DMS53 (cell line): Measurements from ENCODE around the gene TMED10.
A peak's percentile ranks its signal among the peaks of the same experiment; 100 is the strongest.

Source experiments
- DNase-seq: peaks from one replicate; lab custom pipeline; 2025; lab: John Stamatoyannopoulos, UW

The TMED10 gene

GRCh38 chr14:75176142-75176820 is at the start of gene TMED10:
Gene TMED10 (minus strand): TSS chr14:75176612. CDS start chr14:75176579, 33 bp downstream.
- peak; percentile 94 for DNase-seq

GRCh38 chr14:75224561-75224960 is 48.1 kb upstream of the TMED10 start:
- DNase-seq, result no peak

DNA sequence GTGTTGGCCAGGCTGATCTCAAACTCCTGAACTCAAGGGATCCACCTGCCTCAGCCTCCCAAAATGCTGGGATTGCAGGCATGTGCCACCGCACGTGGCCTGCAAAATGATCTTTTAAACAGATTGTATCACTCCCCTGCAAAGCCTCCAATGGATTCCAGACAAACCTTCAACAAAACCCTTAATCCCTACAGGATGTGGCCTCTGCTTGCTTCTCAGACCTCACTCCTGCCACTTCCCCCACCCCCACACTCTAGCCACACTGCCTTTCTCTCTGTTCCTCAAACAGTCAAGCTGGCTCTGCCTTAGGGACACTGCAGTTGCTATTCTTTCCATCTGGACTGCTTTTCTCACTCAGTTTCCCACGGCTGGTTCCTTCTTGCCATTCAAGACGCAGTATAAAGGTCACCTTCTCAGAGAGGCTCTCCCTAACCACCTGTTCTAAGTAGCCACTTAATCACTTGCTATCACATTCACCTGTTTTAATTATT is 47.3 kb upstream of the TMED10 start:
- peak; percentile 63 for DNase-seq

DNA sequence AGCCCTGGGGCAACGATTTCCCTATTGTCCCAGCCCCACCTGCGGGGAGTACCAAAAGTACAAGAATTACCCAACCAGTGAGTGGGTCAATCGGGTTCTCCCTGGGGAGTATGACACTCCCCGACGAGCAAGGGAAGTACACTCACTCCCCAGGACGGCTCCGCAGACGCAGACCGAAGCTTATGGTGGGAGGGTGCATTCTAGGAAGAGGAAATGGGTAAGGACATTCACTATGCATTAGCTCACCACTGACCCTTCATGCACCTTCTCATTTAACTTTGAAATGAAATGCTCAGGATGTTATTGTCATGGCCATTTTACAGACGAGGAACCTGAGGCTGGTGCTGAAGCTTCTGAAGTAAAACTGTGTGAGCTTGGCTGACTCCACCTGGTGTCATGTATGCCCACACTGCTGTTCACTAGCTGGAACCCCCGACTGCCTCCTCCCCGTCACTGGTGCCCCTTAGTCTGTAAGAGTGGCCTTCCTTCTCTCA is 45.8 kb upstream of the TMED10 start:
- no peak for DNase-seq

- no peak for DNase-seq
Measured at GRCh38 chr14:75221797-75222196, 45.4 kb upstream of the TMED10 start.

DNA sequence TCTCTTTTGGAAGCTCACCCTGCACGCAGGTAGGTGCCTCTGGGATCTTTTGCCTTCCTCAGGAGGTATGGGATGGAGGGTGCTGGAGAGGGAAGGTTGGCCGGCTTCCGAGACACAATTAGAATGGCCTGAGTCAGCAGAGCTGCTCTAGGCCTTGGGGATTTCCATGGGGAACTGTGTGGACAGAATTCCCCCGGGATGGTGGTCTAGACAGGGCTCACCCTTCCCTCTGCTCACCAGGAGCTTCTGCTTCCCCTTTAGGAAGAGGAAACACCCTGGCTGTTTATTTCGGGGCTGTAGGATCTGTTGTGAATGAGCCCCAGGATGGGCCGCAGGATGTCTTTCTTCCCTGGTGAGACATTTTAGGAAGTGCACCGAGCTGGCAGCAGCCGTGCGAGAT is 43.7 kb upstream of the TMED10 start:
- DNase-seq, result no peak

- DNase-seq, result no peak
Measured at GRCh38 chr14:75217508-75218206, 41.2 kb upstream of the TMED10 start.

DNA sequence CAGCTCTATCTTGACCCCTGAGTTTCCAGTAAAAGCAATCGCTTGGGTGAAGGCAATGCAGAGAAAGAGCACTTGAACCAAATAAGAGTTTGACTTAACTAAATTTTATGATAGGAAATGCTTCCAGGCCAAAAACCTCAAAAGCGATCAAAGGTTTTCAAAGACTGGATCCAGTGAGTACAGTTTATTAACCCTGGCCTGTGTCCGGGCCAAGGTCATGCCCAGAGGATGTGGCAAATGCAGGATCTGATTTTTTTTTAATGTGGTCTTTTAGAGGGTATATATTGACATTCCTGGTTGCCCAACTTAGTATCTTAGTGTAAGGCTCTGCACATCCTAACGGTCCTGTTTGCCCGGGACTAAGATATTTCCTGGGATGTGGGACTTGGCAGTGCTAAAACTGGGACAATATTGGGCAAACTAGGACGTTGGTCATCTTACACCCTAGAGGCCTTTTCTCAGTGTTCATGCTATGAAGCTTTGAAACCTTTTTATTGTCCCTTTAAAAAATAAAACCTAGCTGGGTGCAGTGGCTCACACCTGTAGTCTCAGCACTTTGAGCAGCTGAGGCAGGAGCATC is 40.1 kb upstream of the TMED10 start:
- no peak for DNase-seq

DNA sequence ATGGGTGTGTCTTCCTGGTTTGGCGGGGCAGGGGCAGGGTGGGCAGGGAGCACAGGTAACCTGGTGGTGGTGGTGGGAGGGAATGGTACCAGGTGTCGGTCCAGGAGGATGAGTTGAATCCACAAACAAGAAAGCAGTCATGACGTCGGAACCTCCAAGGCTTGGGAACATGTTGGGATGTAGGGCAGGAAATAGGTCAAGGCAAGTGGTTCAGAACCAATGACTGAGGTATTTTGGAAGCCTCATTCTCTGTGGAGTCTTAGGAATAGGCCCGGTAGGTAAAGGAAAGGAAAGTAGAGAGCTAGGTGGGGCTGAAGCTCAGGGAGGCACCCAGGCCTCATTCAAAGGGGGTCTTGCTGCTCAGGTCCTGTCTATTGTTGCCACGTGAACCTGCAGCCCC is 39.1 kb upstream of the TMED10 start:
- DNase-seq, result no peak

DNA sequence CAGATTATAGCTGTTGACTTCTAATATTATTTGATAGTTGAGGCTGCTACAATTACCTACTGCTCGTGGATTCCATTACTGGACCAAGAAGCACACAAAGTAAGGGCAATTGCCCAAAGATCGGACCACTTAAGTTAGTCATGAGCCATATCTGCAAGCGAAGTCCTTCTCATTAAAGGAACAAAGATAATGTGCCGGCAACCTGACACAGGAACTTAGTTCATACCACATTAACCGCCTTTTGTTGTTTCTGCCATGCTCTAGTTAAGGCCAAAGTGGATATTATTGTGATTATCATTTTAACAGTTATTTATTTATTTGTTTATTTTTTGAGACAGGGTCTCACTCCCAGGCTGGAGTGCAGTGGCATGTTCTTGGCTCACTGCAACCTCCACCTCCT is 38.1 kb upstream of the TMED10 start:
- no peak for DNase-seq

GRCh38 chr14:75213172-75213571 is 36.8 kb upstream of the TMED10 start:
- DNase-seq, result no peak

GRCh38 chr14:75208843-75209242 is 32.4 kb upstream of the TMED10 start:
- no peak for DNase-seq

DNA sequence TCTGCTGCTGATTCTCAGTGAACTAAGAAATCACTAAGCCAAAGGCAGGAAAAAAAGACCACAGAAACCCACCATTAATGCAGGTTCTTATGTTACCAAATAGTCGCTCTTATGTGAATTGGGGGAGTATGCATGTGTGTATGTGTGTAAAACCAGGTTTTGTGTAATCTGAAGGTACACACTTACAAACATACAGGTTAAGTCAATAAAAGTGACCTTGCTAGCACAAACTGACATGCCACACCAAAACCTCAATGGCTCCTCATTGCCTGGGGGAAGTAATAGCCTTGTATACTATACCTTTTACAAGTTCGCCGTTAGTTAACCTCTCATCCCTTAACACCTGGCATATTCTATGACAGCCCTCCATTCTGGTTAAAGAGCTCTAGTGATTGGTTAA is 29.8 kb upstream of the TMED10 start:
- no peak for DNase-seq

- DNase-seq, result peak; percentile 8
Measured at GRCh38 chr14:75205591-75205990, 29.2 kb upstream of the TMED10 start.

DNA sequence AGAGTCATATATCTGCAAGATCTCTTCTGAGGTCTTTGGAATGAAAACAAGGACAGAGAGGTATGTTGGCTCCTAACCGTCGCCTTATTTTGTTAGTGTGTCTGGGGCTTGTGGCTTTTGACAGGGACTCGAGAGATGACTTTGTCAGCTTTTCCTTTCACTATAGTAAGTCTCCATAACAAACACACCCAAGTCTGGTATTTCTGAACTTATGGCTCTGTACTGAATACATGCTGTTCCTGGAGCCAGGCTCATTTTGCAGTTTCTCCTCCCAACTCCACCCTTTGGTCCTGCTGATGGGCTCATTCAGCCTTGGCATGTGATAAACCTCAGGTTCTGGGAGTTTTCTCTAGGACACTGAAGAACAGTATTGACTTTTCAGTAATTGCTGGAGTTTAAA is 27.7 kb upstream of the TMED10 start:
- DNase-seq, result no peak

DNA sequence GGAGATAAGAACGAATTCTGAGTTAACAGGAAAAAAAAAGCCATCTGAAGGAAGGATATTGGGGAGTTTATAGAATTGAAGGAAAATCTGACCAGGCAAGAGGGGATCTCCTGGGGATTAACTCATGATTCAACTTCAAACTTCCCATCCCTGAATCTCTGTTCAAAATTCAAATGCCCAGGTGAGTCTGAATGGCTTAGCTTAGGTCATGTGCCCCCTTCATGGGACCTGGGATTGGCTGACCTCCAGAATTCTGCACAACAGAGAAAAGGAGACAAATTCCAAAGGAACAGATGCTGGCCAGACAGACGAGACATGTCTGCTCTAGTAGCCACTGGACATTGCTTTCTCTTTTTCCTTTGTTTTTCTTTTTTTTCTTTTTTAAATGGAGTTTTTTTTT is 26.2 kb upstream of the TMED10 start:
- DNase-seq, result no peak

GRCh38 chr14:75201087-75201486 is 24.7 kb upstream of the TMED10 start:
- peak; percentile 26 for DNase-seq

DNA sequence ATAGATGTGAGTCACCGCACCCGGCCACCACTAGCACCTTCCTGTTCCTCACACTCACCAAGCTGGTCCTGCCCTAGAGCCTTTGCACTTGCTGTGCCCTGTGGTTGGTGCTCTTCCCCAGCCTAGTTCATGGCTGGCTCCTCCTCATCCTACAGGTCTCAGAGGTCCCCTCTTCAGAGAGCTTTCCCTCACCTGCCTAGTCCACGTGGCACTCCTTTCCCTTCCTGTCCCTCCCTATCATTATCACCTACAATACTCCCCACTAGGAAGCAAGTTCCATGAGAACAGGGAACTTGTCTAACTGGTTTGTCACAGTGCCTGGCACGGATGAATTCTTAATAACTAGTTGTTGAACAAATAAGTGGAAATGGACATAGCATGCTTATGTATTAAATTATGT is 24.0 kb upstream of the TMED10 start:
- peak; percentile 98 for DNase-seq

DNA sequence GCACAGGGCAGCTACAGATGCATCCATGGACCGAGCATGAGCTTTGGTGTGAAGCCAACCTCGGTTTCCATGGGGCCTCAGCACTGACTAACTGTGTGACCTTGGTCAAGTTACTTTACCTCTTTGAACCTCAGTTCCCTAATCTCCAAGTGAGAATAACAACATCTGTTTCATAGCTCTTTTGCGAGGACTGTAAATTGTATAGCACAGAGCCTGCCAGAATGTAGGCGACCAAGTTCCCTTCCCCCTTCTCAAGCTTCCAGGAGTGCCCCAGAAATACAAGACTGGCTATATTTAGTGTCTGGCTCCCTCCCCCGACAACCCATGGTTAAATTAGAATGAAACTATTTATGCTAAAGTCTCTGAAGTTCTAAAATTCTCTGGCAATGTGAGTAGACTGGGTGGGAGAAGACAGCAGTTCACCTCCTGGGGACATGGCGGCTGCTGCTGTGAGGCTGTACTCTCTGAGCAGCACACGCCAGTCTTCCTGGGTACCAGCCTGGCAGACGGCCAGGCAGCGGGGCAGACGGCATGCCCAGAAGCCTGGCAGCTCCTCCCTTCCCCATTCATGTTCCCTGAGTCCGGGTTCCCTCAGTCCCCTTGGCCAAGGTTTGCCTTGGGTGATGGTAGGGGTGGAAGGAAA is 22.0 kb upstream of the TMED10 start:
- DNase-seq, result peak; percentile 11

GRCh38 chr14:75197338-75197737 is 20.9 kb upstream of the TMED10 start:
- DNase-seq, result no peak

GRCh38 chr14:75196468-75196867 is 20.1 kb upstream of the TMED10 start:
- DNase-seq, result peak; percentile 86

DNA sequence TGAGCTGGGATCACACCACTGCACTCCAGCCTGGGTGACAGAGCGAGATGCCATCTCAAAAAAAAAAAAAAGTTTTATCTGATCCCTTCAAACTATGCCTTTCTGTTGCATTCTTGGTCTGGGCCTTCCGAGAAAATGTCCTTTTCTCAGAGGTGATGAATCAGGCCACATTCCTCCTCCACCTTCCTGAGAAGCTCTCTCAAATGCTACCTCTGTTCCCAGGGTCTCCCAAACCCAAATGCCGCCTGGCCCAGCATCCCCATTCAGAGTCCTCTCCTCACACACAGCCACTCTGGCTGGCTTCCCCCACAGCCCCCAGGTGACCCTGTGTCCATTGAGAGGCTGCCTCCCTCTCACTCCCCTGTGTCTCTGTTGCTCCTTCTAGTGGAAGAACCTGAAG is 19.7 kb upstream of the TMED10 start:
- DNase-seq, result no peak

- DNase-seq, result no peak
Measured at GRCh38 chr14:75191100-75191499, 14.7 kb upstream of the TMED10 start.
